A673 (cell line): Measurements from ENCODE around the gene NAPB. TPM values are rescaled to one million over a fixed set of nuclear protein-coding genes. Genes with fewer than 3 reads are reported as not detected.

Experiments used
- BruUV-seq: library from RNA; stranded (reverse); fragments of 400-500 nt; replicated peaks from 2 replicates; lab custom pipeline; 2021; lab: Mats Ljungman, UMichigan
- CTCF ChIA-PET: fragments of 300-600 bp; sonication (Branson Sonifier 250); formaldehyde crosslinking; loops from one replicate; lab custom pipeline; 2022; ENCODE audit warnings: antibody characterized with exemption; lab: Charles Lee
- POLR2A ChIA-PET: fragments of 300-600 bp; sonication (Branson Sonifier 250); formaldehyde crosslinking; loops from one replicate; lab custom pipeline; 2022; ENCODE audit warnings: antibody characterized with exemption; ENCODE audit not compliant: low non-redundant PET; lab: Charles Lee
- DNase-seq: peaks from one replicate; pipeline ENCODE4 v3.0.0-alpha.2; 2015; ENCODE audit warnings: low spot score
- H3K27ac ChIP-seq: fragments of 200-600 bp; sonication (generic); 2 replicates; pipeline ENCODE4 v1.5.1; 2016; ENCODE audit warnings: mixed run types, low read depth, mild to moderate bottlenecking, mixed read lengths, antibody characterized with exemption, low read length; ENCODE audit not compliant: poor library complexity, severe bottlenecking
- H3K27me3 ChIP-seq: fragments of 200-600 bp; sonication (generic); replicated peaks from 2 replicates; pipeline ENCODE4 v1.6.1; 2017; ENCODE audit warnings: mixed run types, low read depth, mild to moderate bottlenecking, mixed read lengths, antibody characterized with exemption, low read length; ENCODE audit not compliant: insufficient read depth, poor library complexity
- H3K36me3 ChIP-seq: fragments of 200-600 bp; sonication (generic); 2 replicates; pipeline ENCODE4 v1.6.1; 2016; ENCODE audit warnings: mixed run types, mild to moderate bottlenecking, mixed read lengths, antibody characterized with exemption, low read length; ENCODE audit not compliant: insufficient read depth, poor library complexity, severe bottlenecking
- H3K4me1 ChIP-seq: fragments of 200-600 bp; sonication (generic); 2 replicates; pipeline ENCODE4 v1.6.1; 2017; ENCODE audit warnings: mixed run types, mild to moderate bottlenecking, mixed read lengths, antibody characterized with exemption, low read length; ENCODE audit not compliant: insufficient read depth, poor library complexity, severe bottlenecking
- H3K4me3 ChIP-seq: fragments of 200-600 bp; sonication (generic); 2 replicates; pipeline ENCODE4 v1.5.1; 2016; ENCODE audit warnings: low read depth, mixed run types, mild to moderate bottlenecking, mixed read lengths, low read length; ENCODE audit not compliant: poor library complexity, severe bottlenecking
- H3K9me3 ChIP-seq: fragments of 200-600 bp; sonication (generic); 2 replicates; pipeline ENCODE4 v1.6.1; 2016; ENCODE audit warnings: mixed run types, low read depth, mild to moderate bottlenecking, mixed read lengths, antibody characterized with exemption, low read length; ENCODE audit not compliant: poor library complexity, severe bottlenecking
- CTCF ChIP-seq: fragments of 300-800, 200-600 bp; sonication (generic); conservative IDR thresholded peaks from 2 replicates; pipeline ENCODE4 v1.5.1; 2017; ENCODE audit warnings: low read depth, mild to moderate bottlenecking, antibody characterized with exemption, low read length, moderate library complexity, mixed read lengths
- EZH2 ChIP-seq: fragments of 200-600 bp; sonication (generic); IDR thresholded peaks from 2 replicates; pipeline ENCODE4 v1.6.1; 2017; ENCODE audit warnings: borderline replicate concordance, low read depth, mild to moderate bottlenecking, mixed read lengths, antibody characterized with exemption, low read length; ENCODE audit not compliant: poor library complexity, severe bottlenecking
- intact Hi-C: fragments of 100-400 bp; cut with micrococcal nuclease; formaldehyde crosslinking; loops from one replicate; pipeline ENCODE4 v1.10.0; 2022; ENCODE audit not compliant: unreplicated experiment
- total RNA-seq: library from RNA; stranded (reverse); gene quantifications from 2 replicates; pipeline ENCODE4 v1.2.3, GENCODE V29; 2021

NAPB gene
- total RNA-seq, 1 experiment from 2014 or later: 11.6 TPM

GRCh38 chr20:23455639-23456038 is 34.4 kb upstream of the NAPB start:
- no peaks in the 10 kb centered on the region for H3K27me3 ChIP-seq
- no peak overlapping the region for H3K27ac ChIP-seq
- H3K36me3 ChIP-seq: no peaks in the 10 kb centered on the region
- no peak for DNase-seq
- BruUV-seq: no TSS peak
- CTCF ChIA-PET: no interaction called here
- H3K9me3 ChIP-seq: no peaks in the 10 kb centered on the region
- intact Hi-C loops: no loop called here
- no peaks in the 10 kb centered on the region for H3K4me1 ChIP-seq
- POLR2A ChIA-PET: no interaction called here
- TF ChIP-seq CTCF: no peak
- no peak for TF ChIP-seq EZH2
- no peak overlapping the region for H3K4me3 ChIP-seq

- Histone ChIP-seq H3K9me3 (no peaks in the 10 kb centered on the region), H3K27ac (no peak overlapping the region), H3K4me3 (no peak overlapping the region), H3K36me3 (no peaks in the 10 kb centered on the region), H3K4me1 (no peaks in the 10 kb centered on the region), H3K27me3 (no peaks in the 10 kb centered on the region)
- TF ChIP-seq CTCF (no peak), EZH2 (no peak)
- intact Hi-C loops: no loop called here
- CTCF ChIA-PET: no interaction called here
- POLR2A ChIA-PET: no interaction called here
- no TSS peak for BruUV-seq
- no peak for DNase-seq
Measured at GRCh38 chr20:23454816-23455215, 33.5 kb upstream of the NAPB start.

DNA sequence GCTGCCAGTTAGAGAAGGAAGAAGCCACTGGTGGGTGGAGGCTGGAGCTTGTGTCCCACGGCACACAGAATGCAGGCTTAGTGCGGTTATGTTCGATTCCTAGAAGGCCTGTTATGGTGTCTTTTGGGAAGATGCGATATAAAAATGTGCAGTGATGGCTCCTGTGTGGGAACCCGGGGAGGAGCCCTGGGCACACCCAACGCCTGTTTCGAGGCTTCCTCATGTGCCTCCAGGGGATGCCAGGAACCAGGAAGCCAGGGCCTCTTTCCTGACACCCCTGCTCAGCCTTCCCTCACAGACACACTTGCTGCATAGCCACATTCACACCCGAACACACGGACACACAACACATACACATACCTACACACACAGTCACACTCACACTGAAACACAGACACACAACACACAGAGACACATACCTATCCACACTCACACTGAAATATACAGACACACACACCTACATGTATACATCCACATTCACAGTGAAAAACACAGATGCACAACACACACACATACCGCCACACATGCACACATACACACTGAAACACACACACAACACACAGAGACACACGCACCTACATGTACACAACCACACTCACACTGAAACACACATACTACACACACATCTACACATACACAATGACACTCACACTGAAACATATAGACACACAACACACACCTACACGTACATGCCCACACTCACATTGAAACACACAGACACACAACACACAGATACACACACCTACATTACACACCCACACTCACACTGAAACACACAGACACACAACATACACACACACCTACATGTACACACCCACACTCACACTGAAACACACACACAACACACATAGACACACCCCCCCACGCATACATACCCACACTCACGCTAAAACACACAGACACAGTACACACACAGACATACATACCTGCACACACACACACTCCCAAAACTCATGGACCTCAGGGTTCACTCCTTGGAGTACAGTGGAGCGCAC is 32.6 kb upstream of the NAPB start:
- intact Hi-C loops: no loop called here
- no peak for DNase-seq
- Histone ChIP-seq H3K36me3 (no peaks in the 10 kb centered on the region), H3K27me3 (no peaks in the 10 kb centered on the region), H3K4me3 (no peak overlapping the region), H3K4me1 (no peaks in the 10 kb centered on the region), H3K27ac (no peak overlapping the region), H3K9me3 (no peaks in the 10 kb centered on the region)
- ChIA-PET CTCF (no interaction called here), POLR2A (no interaction called here)
- no peak for TF ChIP-seq EZH2
- no peak for TF ChIP-seq CTCF
- no TSS peak for BruUV-seq
